WTC11 (cell line): ENCODE data around the gene VPS33B. TPM values are rescaled to one million over a fixed set of nuclear protein-coding genes. Genes with fewer than 3 reads are reported as not detected.

Source experiments
- ATAC-seq: fragments of 200-7000 bp; cut with Tn5 transposase; 2 replicates; pipeline ENCODE4 v1.10.0; 2021; ENCODE audit warnings: mild to moderate bottlenecking, moderate library complexity
- CTCF ChIA-PET: fragments of 300-600 bp; sonication (Branson Sonifier 250); formaldehyde crosslinking; loops from one replicate; lab custom pipeline; 2021; ENCODE audit warnings: antibody characterized with exemption; lab: Charles Lee
- POLR2A ChIA-PET: fragments of 350-600 bp; sonication (Branson Sonifier 250); formaldehyde crosslinking; loops from one replicate; lab custom pipeline; 2021; ENCODE audit warnings: antibody characterized with exemption; lab: Charles Lee
- DNase-seq: peaks from one replicate; pipeline ENCODE4 v3.0.0; 2021; ENCODE audit warnings: low spot score
- H3K27ac Mint-ChIP-seq: 2 replicates; pipeline ENCODE4 v1.8.0; 2021; ENCODE audit warnings: mixed read lengths
- H3K27me3 Mint-ChIP-seq: 2 replicates; pipeline ENCODE4 v1.8.0; 2021; ENCODE audit warnings: low read depth, mild to moderate bottlenecking, moderate library complexity, mixed read lengths
- H3K36me3 Mint-ChIP-seq: 2 replicates; pipeline ENCODE4 v1.8.0; 2021; ENCODE audit warnings: mixed read lengths
- H3K4me1 Mint-ChIP-seq: 2 replicates; pipeline ENCODE4 v1.8.0; 2022; ENCODE audit warnings: mixed read lengths
- H3K4me3 Mint-ChIP-seq: 2 replicates; pipeline ENCODE4 v1.8.0; 2021; ENCODE audit warnings: mild to moderate bottlenecking, moderate library complexity, mixed read lengths
- H3K9me3 Mint-ChIP-seq: 2 replicates; pipeline ENCODE4 v1.8.0; 2021; ENCODE audit warnings: mixed read lengths
- AFF4 ChIP-seq: sonication (generic); formaldehyde crosslinking; IDR thresholded peaks from 2 replicates; pipeline ENCODE4 v1.8.1; 2023; ENCODE audit warnings: mild to moderate bottlenecking, missing genetic modification reagents, borderline replicate concordance
- CREB1 ChIP-seq: sonication (generic); formaldehyde crosslinking; IDR thresholded peaks from 2 replicates; pipeline ENCODE4 v1.8.0; 2023; ENCODE audit warnings: mild to moderate bottlenecking, missing genetic modification reagents
- CTCF ChIP-seq: fragments of 200-600 bp; IDR thresholded peaks from 2 replicates; pipeline ENCODE4 v1.8.0; 2022; ENCODE audit warnings: antibody characterized with exemption
- E2F4 ChIP-seq: sonication (generic); formaldehyde crosslinking; IDR thresholded peaks from 2 replicates; pipeline ENCODE4 v1.8.1; 2022; ENCODE audit warnings: low read depth, mild to moderate bottlenecking, moderate library complexity, missing genetic modification reagents, borderline replicate concordance
- ESRRA ChIP-seq: sonication (generic); formaldehyde crosslinking; IDR thresholded peaks from 2 replicates; pipeline ENCODE4 v1.8.1; 2022; ENCODE audit warnings: mild to moderate bottlenecking, missing genetic modification reagents, borderline replicate concordance
- FOXJ3 ChIP-seq: sonication (generic); formaldehyde crosslinking; IDR thresholded peaks from 2 replicates; pipeline ENCODE4 v1.9.0; 2021; ENCODE audit warnings: missing genetic modification reagents, mild to moderate bottlenecking, borderline replicate concordance
- GRHL2 ChIP-seq: fragments of 250-450 bp; sonication (Bioruptor Pico); IDR thresholded peaks from 2 replicates; pipeline ENCODE4 v1.8.0; 2022; ENCODE audit warnings: mild to moderate bottlenecking, moderate library complexity; ENCODE audit not compliant: insufficient replicate concordance, severe bottlenecking
- IRF1 ChIP-seq: sonication (generic); formaldehyde crosslinking; IDR thresholded peaks from 2 replicates; pipeline ENCODE4 v1.8.0; 2023; ENCODE audit warnings: missing genetic modification reagents
- IRF2 ChIP-seq: sonication (generic); formaldehyde crosslinking; IDR thresholded peaks from 2 replicates; pipeline ENCODE4 v1.8.0; 2022; ENCODE audit warnings: low read depth, missing genetic modification reagents, borderline replicate concordance
- KAT7 ChIP-seq: sonication (generic); formaldehyde crosslinking; IDR thresholded peaks from 2 replicates; pipeline ENCODE4 v1.8.1; 2023; ENCODE audit warnings: missing genetic modification reagents, mild to moderate bottlenecking, borderline replicate concordance
- MAX ChIP-seq: sonication (generic); formaldehyde crosslinking; IDR thresholded peaks from 2 replicates; pipeline ENCODE4 v1.8.0; 2022; ENCODE audit warnings: mild to moderate bottlenecking, missing genetic modification reagents
- NFYB ChIP-seq: sonication (generic); formaldehyde crosslinking; conservative IDR thresholded peaks from 2 replicates; pipeline ENCODE4 v1.8.0; 2022; ENCODE audit warnings: low read depth, missing genetic modification reagents
- NR1H2 ChIP-seq: sonication (generic); formaldehyde crosslinking; IDR thresholded peaks from 2 replicates; pipeline ENCODE4 v1.9.0; 2021; ENCODE audit warnings: mild to moderate bottlenecking, moderate library complexity, missing genetic modification reagents
- NR2C2 ChIP-seq: sonication (generic); formaldehyde crosslinking; IDR thresholded peaks from 2 replicates; pipeline ENCODE4 v1.8.0; 2022; ENCODE audit warnings: mild to moderate bottlenecking, missing genetic modification reagents
- NR3C1 ChIP-seq: sonication (generic); formaldehyde crosslinking; conservative IDR thresholded peaks from 2 replicates; pipeline ENCODE4 v1.8.1; 2023; ENCODE audit warnings: low read depth, mild to moderate bottlenecking, missing genetic modification reagents
- PRRX2 ChIP-seq: fragments of 250-450 bp; sonication (Bioruptor Pico); IDR thresholded peaks from 2 replicates; pipeline ENCODE4 v1.8.0; 2021; ENCODE audit warnings: mild to moderate bottlenecking
- SMAD4 ChIP-seq: sonication (generic); formaldehyde crosslinking; IDR thresholded peaks from 2 replicates; pipeline ENCODE4 v1.8.0; 2022; ENCODE audit warnings: mild to moderate bottlenecking, missing genetic modification reagents
- SP1 ChIP-seq: sonication (generic); formaldehyde crosslinking; conservative IDR thresholded peaks from 2 replicates; pipeline ENCODE4 v1.8.1; 2022; ENCODE audit warnings: missing genetic modification reagents
- TEAD1 ChIP-seq: sonication (generic); formaldehyde crosslinking; IDR thresholded peaks from 2 replicates; pipeline ENCODE4 v1.8.0; 2022; ENCODE audit warnings: mild to moderate bottlenecking, missing genetic modification reagents
- TP53 ChIP-seq: sonication (generic); formaldehyde crosslinking; IDR thresholded peaks from 2 replicates; pipeline ENCODE4 v1.8.1; 2023; ENCODE audit warnings: mild to moderate bottlenecking, missing genetic modification reagents
- ZBTB21 ChIP-seq: sonication (generic); formaldehyde crosslinking; IDR thresholded peaks from 2 replicates; pipeline ENCODE4 v1.8.1; 2023; ENCODE audit warnings: mild to moderate bottlenecking, missing genetic modification reagents, borderline replicate concordance
- ZNF121 ChIP-seq: sonication (generic); formaldehyde crosslinking; IDR thresholded peaks from 2 replicates; pipeline ENCODE4 v1.8.0; 2023; ENCODE audit warnings: missing genetic modification reagents
- ZNF219 ChIP-seq: sonication (generic); formaldehyde crosslinking; IDR thresholded peaks from 2 replicates; pipeline ENCODE4 v1.8.0; 2023; ENCODE audit warnings: missing genetic modification reagents, mild to moderate bottlenecking, borderline replicate concordance
- ZNF263 ChIP-seq: sonication (generic); formaldehyde crosslinking; IDR thresholded peaks from 2 replicates; pipeline ENCODE4 v1.8.1; 2022; ENCODE audit warnings: low read depth, mild to moderate bottlenecking, moderate library complexity, missing genetic modification reagents
- ZNF532 ChIP-seq: fragments of 250-450 bp; sonication (Bioruptor Pico); IDR thresholded peaks from 2 replicates; pipeline ENCODE4 v1.9.0; 2021; ENCODE audit warnings: mild to moderate bottlenecking, borderline replicate concordance
- total RNA-seq: library from RNA; stranded (reverse); gene quantifications from 3 replicates; pipeline ENCODE4 v1.2.3, GENCODE V29; 2021

Gene VPS33B
- total RNA-seq, 1 experiment from 2014 or later = 21.1 TPM

- no peak for TF ChIP-seq CTCF
- no peak for TF ChIP-seq AFF4 (CRISPR knock-in tag)
- no peak for TF ChIP-seq SMAD4 (CRISPR knock-in tag)
- no peak for TF ChIP-seq IRF1 (CRISPR knock-in tag)
- TF ChIP-seq TP53 = no peak
- TF ChIP-seq SP1 (CRISPR knock-in tag) = no peak
- no peak for TF ChIP-seq CREB1
- TF ChIP-seq IRF2 (CRISPR knock-in tag) = no peak
- no peak for TF ChIP-seq ZNF263 (CRISPR knock-in tag)
- TF ChIP-seq KAT7 (CRISPR knock-in tag) = no peak
Observed at GRCh38 chr15:90960298-90961091, 61.9 kb downstream of the VPS33B start (continued).

- POLR2A ChIA-PET = no interaction called here
- Mint-ChIP-seq H3K27me3 (no peaks in the 10 kb centered on the region), H3K4me3 (no peak overlapping the region)
- TF ChIP-seq NR3C1 = no peak
- TF ChIP-seq NFYB (CRISPR knock-in tag) = no peak
- no peak for TF ChIP-seq ZNF532 (CRISPR knock-in tag)
- TF ChIP-seq TEAD1 (CRISPR knock-in tag) = no peak
- no peak for TF ChIP-seq PRRX2
- no peak for TF ChIP-seq ZBTB21 (CRISPR knock-in tag)
- no peak for TF ChIP-seq ZNF121
- no peak for TF ChIP-seq FOXJ3 (CRISPR knock-in tag)
- TF ChIP-seq IRF2 (CRISPR knock-in tag) = no peak
- TF ChIP-seq TP53 = no peak
- TF ChIP-seq ZNF219 (CRISPR knock-in tag) = no peak
- TF ChIP-seq GRHL2 (CRISPR knock-in tag) = no peak
- TF ChIP-seq ESRRA (CRISPR knock-in tag) = no peak
- TF ChIP-seq E2F4 (CRISPR knock-in tag) = no peak
- TF ChIP-seq NR2C2 (CRISPR knock-in tag) = no peak
- no peak for TF ChIP-seq NR1H2 (CRISPR knock-in tag)
- no peak for TF ChIP-seq MAX
Observed at GRCh38 chr15:90959894-90960293, 62.5 kb downstream of the VPS33B start.

More at GRCh38 chr15:90959894-90960293, 62.5 kb downstream of the VPS33B start:
- no peak for DNase-seq
- no peak for ATAC-seq
- CTCF ChIA-PET = interaction anchor here (3.4 kb wide), 1 partner anchor 28 kb away, joined by 15 read pairs; the partner anchor contains the start of gene HDDC3
- Mint-ChIP-seq H3K27ac (no peak overlapping the region), H3K36me3 (peaks cover 45% of the 10 kb centered on the region), H3K9me3 (no peaks in the 10 kb centered on the region), H3K4me1 (peaks cover 16% of the 10 kb centered on the region)
